B cell (primary cell): ENCODE data around the gene TMSB4X. TPM values are rescaled to one million over a fixed set of nuclear protein-coding genes. Genes with fewer than 3 reads are reported as not detected.
"Not testable (repeated sequence)": the region's sequence is repeated elsewhere in the genome, so short reads cannot be mapped to it uniquely, and the experiment has no call there.

Source experiments
- ATAC-seq: fragments of 200-7000 bp; cut with Tn5 transposase; one replicate; pipeline ENCODE4 v1.10.0; 2021; ENCODE audit warnings: low read depth, mild to moderate bottlenecking, moderate number of reproducible peaks, moderate library complexity
- CTCF ChIA-PET: fragments of 350-600 bp; sonication (Branson Sonifier 250); formaldehyde crosslinking; loops from one replicate; lab custom pipeline; 2021; ENCODE audit warnings: antibody characterized with exemption, inconsistent platforms; lab: Charles Lee
- POLR2A ChIA-PET: fragments of 350-600 bp; sonication (Branson Sonifier 250); formaldehyde crosslinking; loops from one replicate; lab custom pipeline; 2021; ENCODE audit warnings: antibody characterized with exemption; lab: Charles Lee
- DNase-seq: peaks from one replicate; pipeline ENCODE4 v3.0.0; 2013
- H2AFZ ChIP-seq: 2 replicates; pipeline ENCODE4 v1.6.1; 2012; ENCODE audit warnings: mild to moderate bottlenecking, low read depth, low read length; ENCODE audit not compliant: insufficient read depth, poor library complexity, severe bottlenecking
- H3K27ac ChIP-seq, 2 donors: 1 replicate in 1 of 2; 2 replicates in 1 of 2; pipeline ENCODE4 v1.5.1; 2012 to 2013; ENCODE audit warnings: low read length in 2 of 2, mild to moderate bottlenecking in 2 of 2, moderate library complexity in 1 of 2
- H3K27me3 ChIP-seq, 4 experiments: fragments of 200-600 bp in 1 of 4; sonication (generic) in 1 of 4; replicated peaks in 1 of 4; 1 replicate in 2 of 4; 2 replicates in 2 of 4; pipeline versions ENCODE4 v1.6.1 to v1.7.0; 2013 to 2016; ENCODE audit warnings: low read length in 3 of 4, mild to moderate bottlenecking in 2 of 4, mixed read lengths in 1 of 4, moderate library complexity in 1 of 4; ENCODE audit not compliant: insufficient read depth in 4 of 4, control insufficient read depth in 3 of 4; ENCODE audit errors: control extremely low read depth in 1 of 4
- H3K36me3 ChIP-seq, 2 experiments: replicated peaks in 1 of 2; 1 replicate in 1 of 2; 2 replicates in 1 of 2; pipeline versions ENCODE4 v1.6.1 to v1.7.1; 2013; ENCODE audit warnings: low read length in 1 of 2; ENCODE audit not compliant: insufficient read depth in 2 of 2, control insufficient read depth in 1 of 2; ENCODE audit errors: control extremely low read depth in 1 of 2, extremely low read depth in 1 of 2
- H3K4me1 ChIP-seq, 2 donors: fragments of 200-600 bp in 1 of 2; sonication (generic) in 1 of 2; 1 replicate in 1 of 2; 2 replicates in 1 of 2; pipeline versions ENCODE4 v1.5.1 to v1.6.1; 2013 to 2017; ENCODE audit warnings: low read length in 2 of 2; ENCODE audit not compliant: control insufficient read depth in 2 of 2, insufficient read depth in 2 of 2
- H3K4me2 ChIP-seq: replicated peaks from 2 replicates; pipeline ENCODE3; 2012; ENCODE audit warnings: mild to moderate bottlenecking, low read depth, low read length; ENCODE audit not compliant: poor library complexity, severe bottlenecking
- H3K4me3 ChIP-seq, 5 experiments: fragments of 200-600 bp in 1 of 5; sonication (generic) in 1 of 5; 1 replicate in 3 of 5; 2 replicates in 2 of 5; pipeline versions ENCODE4 v1.5.1 to v1.7.0; 2011 to 2016; ENCODE audit warnings: low read length in 4 of 5, mild to moderate bottlenecking in 4 of 5, low read depth in 2 of 5, control low read depth in 1 of 5, moderate library complexity in 1 of 5; ENCODE audit not compliant: insufficient read depth in 1 of 5; ENCODE audit errors: control extremely low read depth in 1 of 5, extremely low read depth in 1 of 5
- H3K79me2 ChIP-seq: fragments of 200-600 bp; sonication (generic); one replicate; pipeline ENCODE4 v1.6.0; 2016; ENCODE audit warnings: low read length; ENCODE audit not compliant: control insufficient read depth, insufficient read depth
- H3K9ac ChIP-seq: fragments of 200-600 bp; sonication (generic); 2 replicates; pipeline ENCODE4 v1.6.1; 2017; ENCODE audit warnings: mild to moderate bottlenecking, low read length, moderate library complexity
- H3K9me3 ChIP-seq, 3 donors: one replicate each; pipeline versions ENCODE4 v1.6.1 to v1.7.1; 2013; ENCODE audit warnings: low read length in 2 of 3; ENCODE audit not compliant: control insufficient read depth in 2 of 3, insufficient read depth in 1 of 3; ENCODE audit errors: control extremely low read depth in 1 of 3
- H4K20me1 ChIP-seq: 2 replicates; pipeline ENCODE4 v1.6.0; 2012; ENCODE audit warnings: mild to moderate bottlenecking, low read length; ENCODE audit not compliant: insufficient read depth, control insufficient read depth, poor library complexity, severe bottlenecking
- H3K27ac Mint-ChIP-seq: one replicate; pipeline ENCODE4 v1.8.0; 2021; ENCODE audit warnings: mixed read lengths
- H3K27me3 Mint-ChIP-seq: one replicate; pipeline ENCODE4 v1.8.0; 2021; ENCODE audit warnings: mixed read lengths
- H3K4me1 Mint-ChIP-seq: one replicate; pipeline ENCODE4 v1.8.0; 2021; ENCODE audit warnings: mixed read lengths
- H3K4me3 Mint-ChIP-seq: one replicate; pipeline ENCODE4 v1.8.0; 2021; ENCODE audit warnings: mixed read lengths
- H3K9me3 Mint-ChIP-seq: one replicate; pipeline ENCODE4 v1.8.0; 2022; ENCODE audit warnings: mixed read lengths; ENCODE audit not compliant: insufficient read depth
- EZH2 ChIP-seq: IDR thresholded peaks from 2 replicates; pipeline ENCODE4 v1.6.1; 2012; ENCODE audit warnings: borderline replicate concordance, low read depth, mild to moderate bottlenecking, moderate library complexity, low read length; ENCODE audit not compliant: insufficient read depth, poor library complexity, severe bottlenecking
- WGBS: methylation state at CpG from one replicate; pipeline ENCODE4 v1.1.5; 2013; ENCODE audit warnings: missing lambda C conversion rate; ENCODE audit not compliant: insufficient coverage; 5-methylcytosine and 5-hydroxymethylcytosine counted together
- intact Hi-C: fragments of 100-400 bp; cut with micrococcal nuclease; formaldehyde crosslinking; loops from one replicate; pipeline ENCODE4 v1.10.0; 2022
- polyA plus RNA-seq: library from polyadenylated mRNA; depleted of rRNA; stranded (reverse); fragments of >200 nt; gene quantifications from 2 replicates; pipeline ENCODE4 v1.2.3, GENCODE V29; 2012
- total RNA-seq, 2 donors: library from RNA; stranded (reverse); fragments of 120-200 nt in 1 of 2; gene quantifications; 1 replicate in 1 of 2; 2 replicates in 1 of 2; pipeline versions ENCODE4 v1.2.3 to v1.2.4, GENCODE V29; 2013 to 2022
- TF ChIP-seq, protein P1 (sequence below): fragments of 200-600 bp; IDR thresholded peaks from one replicate; pipeline ENCODE4 v1.8.0; 2022; ENCODE audit warnings: antibody characterized with exemption, mild to moderate bottlenecking

TMSB4X gene
- total and polyA plus RNA-seq, 2 donors (not counting 1 experiment from before 2014, with no cell fraction given), result 2,550 to 4,850 TPM

DNA sequence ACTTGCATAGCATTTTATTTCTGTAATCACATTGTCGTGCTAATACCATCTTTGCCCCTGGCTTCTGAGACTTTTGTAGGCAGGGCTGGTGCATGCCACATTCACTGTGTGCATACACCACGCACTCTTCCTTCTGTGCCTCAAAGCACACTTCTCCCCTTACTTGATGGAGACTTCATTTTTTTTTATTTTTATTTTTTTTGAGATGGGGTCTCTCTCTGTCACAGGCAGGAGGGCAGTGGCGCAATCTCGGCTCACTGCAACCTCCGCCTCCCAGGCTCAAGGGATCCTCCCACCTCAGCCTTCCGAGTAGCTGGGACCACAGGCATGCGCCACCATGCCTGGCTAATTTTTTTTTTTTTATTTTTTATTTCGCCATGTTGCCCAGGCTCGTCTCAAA, 5.1 kb downstream of the TMSB4X start:
- Histone ChIP-seq H3K27ac (peak overlapping the region; percentile 63 to 77), H3K36me3 (peaks cover 0 to 19% of the 10 kb centered on the region in 2 experiments), H3K79me2 (peaks cover 61% of the 10 kb centered on the region), H4K20me1 (peaks cover 12% of the 10 kb centered on the region), H3K4me1 (peaks cover 63 to 64% of the 10 kb centered on the region in 2 donors), H3K4me2 (peak overlapping the region; percentile 76)
- H3K27me3 Mint-ChIP-seq, DNase-seq, ATAC-seq, H3K9me3 ChIP-seq, H3K27me3 ChIP-seq, H3K4me3 ChIP-seq, H3K9me3 Mint-ChIP-seq, H2AFZ ChIP-seq, intact Hi-C loops, H3K9ac ChIP-seq: not testable (repeated sequence)
- POLR2A ChIA-PET, result interaction anchor here (0.7 to 11.7 kb wide), 4 partner anchors 26 to 369 kb away, joined by 3 to 130 read pairs (median 3); no protein-coding TSS in a partner anchor
- CTCF ChIA-PET, result interaction anchor here (0.6 to 15.8 kb wide), 7 partner anchors 16 to 527 kb away, joined by 3 to 214 read pairs (median 4); no protein-coding TSS in a partner anchor
- WGBS, result 53% methylated on average over 4 of the region's 9 CpGs
- Mint-ChIP-seq H3K4me1 (peaks cover 55% of the 10 kb centered on the region), H3K4me3 (peak overlapping the region; percentile 77), H3K27ac (peak overlapping the region; percentile 96)

GRCh38 chrX:12981880-12982279, 7.0 kb downstream of the TMSB4X start:
- Histone ChIP-seq H3K9me3 (no peaks in the 10 kb centered on the region), H3K9ac (no peak overlapping the region), H4K20me1 (no peaks in the 10 kb centered on the region), H3K27ac (no peak overlapping the region), H3K4me3 (peak overlapping the region in 1 of 5 experiments; percentile 4), H3K4me1 (peaks cover 69 to 71% of the 10 kb centered on the region in 2 donors), H2AFZ (no peak overlapping the region), H3K27me3 (peaks cover 0 to 7% (median 0%) of the 10 kb centered on the region in 4 experiments), H3K36me3 (peaks cover 0 to 4% of the 10 kb centered on the region in 2 experiments), H3K79me2 (peaks cover 52% of the 10 kb centered on the region), H3K4me2 (peak overlapping the region; percentile 7)
- TF ChIP-seq, protein P1, sequence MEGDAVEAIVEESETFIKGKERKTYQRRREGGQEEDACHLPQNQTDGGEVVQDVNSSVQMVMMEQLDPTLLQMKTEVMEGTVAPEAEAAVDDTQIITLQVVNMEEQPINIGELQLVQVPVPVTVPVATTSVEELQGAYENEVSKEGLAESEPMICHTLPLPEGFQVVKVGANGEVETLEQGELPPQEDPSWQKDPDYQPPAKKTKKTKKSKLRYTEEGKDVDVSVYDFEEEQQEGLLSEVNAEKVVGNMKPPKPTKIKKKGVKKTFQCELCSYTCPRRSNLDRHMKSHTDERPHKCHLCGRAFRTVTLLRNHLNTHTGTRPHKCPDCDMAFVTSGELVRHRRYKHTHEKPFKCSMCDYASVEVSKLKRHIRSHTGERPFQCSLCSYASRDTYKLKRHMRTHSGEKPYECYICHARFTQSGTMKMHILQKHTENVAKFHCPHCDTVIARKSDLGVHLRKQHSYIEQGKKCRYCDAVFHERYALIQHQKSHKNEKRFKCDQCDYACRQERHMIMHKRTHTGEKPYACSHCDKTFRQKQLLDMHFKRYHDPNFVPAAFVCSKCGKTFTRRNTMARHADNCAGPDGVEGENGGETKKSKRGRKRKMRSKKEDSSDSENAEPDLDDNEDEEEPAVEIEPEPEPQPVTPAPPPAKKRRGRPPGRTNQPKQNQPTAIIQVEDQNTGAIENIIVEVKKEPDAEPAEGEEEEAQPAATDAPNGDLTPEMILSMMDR, result no peak
- no peak for TF ChIP-seq EZH2
- ChIA-PET CTCF (interaction anchor here (0.8 to 15.8 kb wide), 3 partner anchors 34 to 110 kb away, joined by 3 to 214 read pairs (median 4); no protein-coding TSS in a partner anchor), POLR2A (no interaction called here)
- peaks cover 67% of the 10 kb centered on the region for H3K4me1 Mint-ChIP-seq
- intact Hi-C loops, result no loop called here
- no peaks in the 10 kb centered on the region for H3K27me3 Mint-ChIP-seq
- H3K27ac Mint-ChIP-seq, result peak overlapping the region; percentile 62
- H3K9me3 Mint-ChIP-seq, result no peaks in the 10 kb centered on the region
- ATAC-seq (no peak), DNase-seq (no peak)
- no CpG with 5 or more reads among the region's 3 CpGs for WGBS
- peak overlapping the region; percentile 51 for H3K4me3 Mint-ChIP-seq
